ENCODE measurements around the gene CFAP45. TPM values are rescaled to one million over a fixed set of nuclear protein-coding genes. Genes with fewer than 3 reads are reported as not detected.

CFAP45 gene
- total RNA-seq, 1 donor from 2014 or later: 1.2 TPM

- ATAC-seq (ENCODE audit: poor library complexity): no peak
- intact Hi-C loops (cut with DNase I): no loop called here
Measured at GRCh38 chr1:159868766-159869165, 31.2 kb downstream of the CFAP45 start.

GRCh38 chr1:159867664-159868026 is 32.3 kb downstream of the CFAP45 start:
- intact Hi-C loops (cut with DNase I): no loop called here
- ATAC-seq (ENCODE audit: poor library complexity) (peak; percentile 92), DNase-seq (peak; percentile 48)

More at GRCh38 chr1:159868766-159869165, 31.2 kb downstream of the CFAP45 start:
- no peak for DNase-seq

- DNase-seq (no peak), ATAC-seq (ENCODE audit: poor library complexity) (no peak)
- intact Hi-C loops (cut with DNase I): no loop called here
Measured at GRCh38 chr1:159866905-159867663, 32.9 kb downstream of the CFAP45 start.

- intact Hi-C loops (cut with DNase I): no loop called here
- ATAC-seq (ENCODE audit: poor library complexity): no peak
- DNase-seq: no peak
Measured at GRCh38 chr1:159866066-159866465, 33.9 kb downstream of the CFAP45 start.

GRCh38 chr1:159864262-159864661 is 35.7 kb downstream of the CFAP45 start:
- no peak for DNase-seq
- ATAC-seq (ENCODE audit: poor library complexity): no peak
- intact Hi-C loops (cut with DNase I): no loop called here

GRCh38 chr1:159862557-159862956 is 37.4 kb downstream of the CFAP45 start, which contains the start of gene VSIG8:
Gene VSIG8 (minus strand): TSS chr1:159862657. CDS start chr1:159862521, 136 bp downstream.
- intact Hi-C loops (cut with DNase I): no loop called here
- DNase-seq (no peak), ATAC-seq (ENCODE audit: poor library complexity) (no peak)

- intact Hi-C loops (cut with DNase I): no loop called here
- ATAC-seq (ENCODE audit: poor library complexity) (no peak), DNase-seq (no peak)
Measured at GRCh38 chr1:159862031-159862430, 37.9 kb downstream of the CFAP45 start.

GRCh38 chr1:159861218-159861617 is 38.7 kb downstream of the CFAP45 start:
- no peak for DNase-seq
- intact Hi-C loops (cut with DNase I): no loop called here
- no peak for ATAC-seq (ENCODE audit: poor library complexity)

- ATAC-seq (ENCODE audit: poor library complexity) (no peak), DNase-seq (no peak)
- intact Hi-C loops (cut with DNase I): no loop called here
Measured at GRCh38 chr1:159860456-159860855, 39.5 kb downstream of the CFAP45 start.

- DNase-seq (no peak), ATAC-seq (ENCODE audit: poor library complexity) (no peak)
- intact Hi-C loops (cut with DNase I): loop anchor here (10.0 kb wide), 1 partner anchor 65 kb away; the partner anchor contains the start of gene TAGLN2
Measured at GRCh38 chr1:159859767-159860322, 40.1 kb downstream of the CFAP45 start.

- intact Hi-C loops (cut with DNase I): loop anchor here (10.0 kb wide), 1 partner anchor 67 kb away; the partner anchor contains the start of gene TAGLN2
- no peak for DNase-seq
Measured at GRCh38 chr1:159857889-159858288, 42.1 kb downstream of the CFAP45 start.

GRCh38 chr1:159856576-159856975 is 43.4 kb downstream of the CFAP45 start:
- no peak for ATAC-seq (ENCODE audit: poor library complexity)
- no peak for DNase-seq
- intact Hi-C loops (cut with DNase I): loop anchor here (10.0 kb wide), 1 partner anchor 68 kb away; the partner anchor contains the start of gene TAGLN2

More at GRCh38 chr1:159857889-159858288, 42.1 kb downstream of the CFAP45 start:
- no peak for ATAC-seq (ENCODE audit: poor library complexity)

GRCh38 chr1:159855709-159856108 is 44.3 kb downstream of the CFAP45 start:
- intact Hi-C loops (cut with DNase I): loop anchor here (10.0 kb wide), 1 partner anchor 69 kb away; the partner anchor contains the start of gene TAGLN2
- DNase-seq (no peak), ATAC-seq (ENCODE audit: poor library complexity) (no peak)

- intact Hi-C loops (cut with DNase I): loop anchor here (10.0 kb wide), 1 partner anchor 70 kb away; the partner anchor contains the start of gene TAGLN2
- DNase-seq (peak; percentile 95), ATAC-seq (ENCODE audit: poor library complexity) (peak; percentile 98)
Measured at GRCh38 chr1:159854693-159855192, 45.2 kb downstream of the CFAP45 start.

- peak; percentile 93 for ATAC-seq (ENCODE audit: poor library complexity)
- intact Hi-C loops (cut with DNase I): loop anchor here (10.0 kb wide), 1 partner anchor 71 kb away; the partner anchor contains the start of gene TAGLN2
- peak; percentile 93 for DNase-seq
Measured at GRCh38 chr1:159854116-159854692, 45.8 kb downstream of the CFAP45 start.

- intact Hi-C loops (cut with DNase I): loop anchor here (10.0 kb wide), 1 partner anchor 71 kb away; the partner anchor contains the start of gene TAGLN2
- no peak for DNase-seq
- no peak for ATAC-seq (ENCODE audit: poor library complexity)
Measured at GRCh38 chr1:159853417-159854115, 46.4 kb downstream of the CFAP45 start.

GRCh38 chr1:159851407-159851806 is 48.6 kb downstream of the CFAP45 start:
- no peak for ATAC-seq (ENCODE audit: poor library complexity)
- intact Hi-C loops (cut with DNase I): loop anchor here (10.0 kb wide), 1 partner anchor 73 kb away; the partner anchor contains the start of gene TAGLN2

GRCh38 chr1:159849626-159850366 is 50.2 kb downstream of the CFAP45 start:
- intact Hi-C loops (cut with DNase I): loop anchor here (10.0 kb wide), 1 partner anchor 75 kb away; the partner anchor contains the start of gene TAGLN2
- ATAC-seq (ENCODE audit: poor library complexity) (no peak), DNase-seq (no peak)

More at GRCh38 chr1:159851407-159851806, 48.6 kb downstream of the CFAP45 start:
- no peak for DNase-seq
